Ascending aorta (tissue), 2 donors: ENCODE data around the gene LAMA2. TPM values are rescaled to one million over a fixed set of nuclear protein-coding genes. Genes with fewer than 3 reads are reported as not detected.
"Not testable (repeated sequence)": the region's sequence is repeated elsewhere in the genome, so short reads cannot be mapped to it uniquely, and the experiment has no call there.

Source experiments
- DNase-seq, 2 donors: peaks; one replicate each; pipeline ENCODE4 v3.0.0-alpha.2; 2019; ENCODE audit warnings: low spot score in 2 of 2
- H3K27ac ChIP-seq, 2 donors: fragments of 200-600 bp; sonication (generic); one replicate each; pipeline ENCODE4 v1.5.1; 2016 to 2017; ENCODE audit warnings: mild to moderate bottlenecking in 1 of 2
- H3K27me3 ChIP-seq: fragments of 200-600 bp; sonication (generic); one replicate; pipeline ENCODE4 v1.5.1; 2017
- H3K36me3 ChIP-seq, 2 donors: fragments of 200-600 bp; sonication (generic); one replicate each; pipeline ENCODE4 v1.5.1; 2016
- H3K4me1 ChIP-seq, 2 donors: fragments of 200-600 bp; sonication (generic); one replicate each; pipeline ENCODE4 v1.5.1; 2016 to 2017; ENCODE audit warnings: mild to moderate bottlenecking in 1 of 2
- H3K4me3 ChIP-seq, 2 donors: fragments of 200-600 bp; sonication (generic); one replicate each; pipeline ENCODE4 v1.5.1; 2016 to 2017; ENCODE audit warnings: mild to moderate bottlenecking in 1 of 2
- H3K9me3 ChIP-seq, 2 donors: fragments of 200-600 bp; sonication (generic); one replicate each; pipeline ENCODE4 v1.5.1; 2016
- CTCF ChIP-seq, 3 experiments: fragments of 200-600 bp in 2 of 3; fragments of 450-650 bp in 1 of 3; sonication (generic) in 2 of 3; IDR thresholded peaks; one replicate each; pipeline ENCODE4 v1.5.1; 2016 to 2019; ENCODE audit warnings: antibody characterized with exemption in 3 of 3, mild to moderate bottlenecking in 1 of 3, moderate library complexity in 1 of 3
- intact Hi-C: fragments of 100-400 bp; cut with DNase I; formaldehyde crosslinking; loops from one replicate; pipeline ENCODE4 v1.15.1; 2023
- total RNA-seq: library from RNA; depleted of rRNA; stranded (reverse); fragments of >200 nt; gene quantifications from one replicate; pipeline ENCODE4 v1.1.0, GENCODE V29; 2016

LAMA2 gene
- total RNA-seq, 1 donor from 2014 or later, result 45.2 TPM

DNA sequence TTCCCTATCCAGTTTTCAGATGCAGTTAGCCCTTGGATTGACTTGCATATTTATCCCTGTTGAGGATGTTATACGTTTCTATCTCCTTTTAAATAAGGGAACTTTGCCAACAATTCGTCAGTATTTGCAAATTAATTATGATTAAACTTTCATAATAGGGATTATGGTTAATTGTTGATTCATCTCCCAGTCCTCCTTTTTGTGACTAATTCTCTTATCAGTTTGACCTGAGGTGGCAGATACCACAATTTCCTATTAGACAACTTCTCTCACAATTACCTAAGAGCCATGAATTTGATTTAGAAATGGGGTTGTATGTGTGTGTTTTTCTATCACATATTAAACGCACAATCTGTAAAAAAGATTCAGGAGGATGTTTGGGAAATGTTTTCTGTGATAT lies 172.9 kb downstream of the LAMA2 start:
- no peak for DNase-seq
- intact Hi-C loops, result no loop called here
- Histone ChIP-seq H3K9me3 (no peaks in the 10 kb centered on the region), H3K27me3 (no peaks in the 10 kb centered on the region), H3K4me3 (no peak overlapping the region), H3K27ac (no peak overlapping the region), H3K36me3 (peaks cover 0 to under 1% of the 10 kb centered on the region in 2 donors), H3K4me1 (no peaks in the 10 kb centered on the region)
- no peak for TF ChIP-seq CTCF (IDR thresholded peaks at IDR 0.05)

- no peak for DNase-seq
- intact Hi-C loops, result no loop called here
- Histone ChIP-seq H3K27ac (no peak overlapping the region), H3K36me3 (no peaks in the 10 kb centered on the region), H3K9me3 (no peaks in the 10 kb centered on the region), H3K4me3 (no peak overlapping the region), H3K4me1 (no peaks in the 10 kb centered on the region), H3K27me3 (no peaks in the 10 kb centered on the region)
- no peak for TF ChIP-seq CTCF (IDR thresholded peaks at IDR 0.05)
Measured at GRCh38 chr6:129059650-129060049, 176.7 kb downstream of the LAMA2 start.

- DNase-seq, result no peak
- intact Hi-C loops, result no loop called here
- Histone ChIP-seq H3K27me3 (no peaks in the 10 kb centered on the region), H3K9me3 (no peaks in the 10 kb centered on the region), H3K4me1 (no peaks in the 10 kb centered on the region), H3K36me3 (no peaks in the 10 kb centered on the region), H3K27ac (no peak overlapping the region), H3K4me3 (no peak overlapping the region)
- no peak for TF ChIP-seq CTCF (IDR thresholded peaks at IDR 0.05)
Measured at GRCh38 chr6:129069006-129069405, 186.1 kb downstream of the LAMA2 start.

- H3K27ac ChIP-seq, result no peak overlapping the region
- no peak for DNase-seq
- no peak for TF ChIP-seq CTCF (IDR thresholded peaks at IDR 0.05)
- H3K36me3 ChIP-seq, result no peaks in the 10 kb centered on the region
- H3K9me3 ChIP-seq, result no peaks in the 10 kb centered on the region
- H3K4me1 ChIP-seq, result peaks cover 0 to 2% of the 10 kb centered on the region in 2 donors
- no peaks in the 10 kb centered on the region for H3K27me3 ChIP-seq
- intact Hi-C loops, result no loop called here
- H3K4me3 ChIP-seq, result no peak overlapping the region
Measured at GRCh38 chr6:129073051-129073450, 190.1 kb downstream of the LAMA2 start.

GRCh38 chr6:129073691-129074395 lies 190.9 kb downstream of the LAMA2 start:
- intact Hi-C loops, result no loop called here
- no peak for TF ChIP-seq CTCF (IDR thresholded peaks at IDR 0.05)
- Histone ChIP-seq H3K36me3 (no peaks in the 10 kb centered on the region), H3K4me1 (peaks cover 0 to 2% of the 10 kb centered on the region in 2 donors), H3K27me3 (no peaks in the 10 kb centered on the region), H3K27ac (peak overlapping the region; percentile 19 to 43), H3K4me3 (no peak overlapping the region), H3K9me3 (no peaks in the 10 kb centered on the region)
- DNase-seq, result no peak

- H3K27ac ChIP-seq, result no peak overlapping the region
- no peak overlapping the region for H3K4me3 ChIP-seq
- H3K9me3 ChIP-seq, result no peaks in the 10 kb centered on the region
- intact Hi-C loops, result no loop called here
- TF ChIP-seq CTCF (IDR thresholded peaks at IDR 0.05), result no peak
- DNase-seq, result no peak
- no peaks in the 10 kb centered on the region for H3K27me3 ChIP-seq
- no peaks in the 10 kb centered on the region for H3K4me1 ChIP-seq
- H3K36me3 ChIP-seq, result no peaks in the 10 kb centered on the region
Measured at GRCh38 chr6:129084406-129084805, 201.5 kb downstream of the LAMA2 start.

- H3K27ac ChIP-seq, H3K27me3 ChIP-seq, H3K4me1 ChIP-seq, DNase-seq, H3K4me3 ChIP-seq, intact Hi-C loops, H3K36me3 ChIP-seq, H3K9me3 ChIP-seq: not testable (repeated sequence)
Measured at GRCh38 chr6:129088481-129088880, 205.5 kb downstream of the LAMA2 start.
